GM21367 (cell line): Measurements from ENCODE around the gene PGP.

Source experiments
- ATAC-seq: cut with Tn5 transposase; IDR thresholded peaks from one replicate; pipeline ENCODE4 v1.9.1; 2021; ENCODE audit not compliant: unreplicated experiment

The PGP gene

GRCh38 chr16:2167068-2167638 lies 47.5 kb downstream of the PGP start:
- no peak for ATAC-seq

DNA sequence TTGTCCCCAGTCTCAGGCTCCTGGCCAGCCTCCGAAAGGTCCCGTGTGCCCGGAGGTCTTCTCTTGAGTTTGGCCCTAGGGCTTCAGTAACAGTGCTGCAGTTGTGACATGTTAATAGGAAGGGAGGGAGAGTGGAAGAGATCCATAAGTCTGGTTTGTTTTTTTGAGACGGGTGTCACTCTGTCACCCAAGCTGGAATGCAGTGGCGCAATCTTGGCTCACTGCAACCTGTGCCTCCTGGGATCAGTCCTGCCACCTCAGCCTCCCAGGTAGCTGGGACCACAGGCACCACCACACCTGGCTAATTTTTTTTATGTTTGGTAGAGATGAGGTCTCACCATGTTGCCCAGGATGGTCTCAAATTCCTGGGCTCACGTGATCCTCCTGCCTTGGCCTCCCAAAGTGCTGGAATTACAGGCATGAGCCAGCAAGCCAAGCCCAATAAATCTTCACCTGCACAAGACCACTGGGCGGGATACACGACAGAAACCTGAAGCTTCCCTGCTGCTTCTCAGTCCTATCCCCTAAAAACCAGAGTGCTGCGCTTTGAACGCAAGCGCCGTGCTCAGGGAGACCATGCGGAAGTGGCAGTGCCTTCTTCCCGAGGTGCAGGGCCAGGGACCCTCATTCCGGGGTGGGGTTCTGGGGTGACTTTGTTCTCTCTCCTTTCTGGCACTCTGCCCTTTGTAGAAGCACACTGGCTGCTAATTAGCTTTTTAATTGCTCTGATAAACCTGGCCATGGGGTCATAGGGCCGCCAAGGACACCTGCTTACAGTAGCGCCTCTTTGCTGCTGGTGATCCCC lies 48.2 kb downstream of the PGP start:
- no peak for ATAC-seq

DNA sequence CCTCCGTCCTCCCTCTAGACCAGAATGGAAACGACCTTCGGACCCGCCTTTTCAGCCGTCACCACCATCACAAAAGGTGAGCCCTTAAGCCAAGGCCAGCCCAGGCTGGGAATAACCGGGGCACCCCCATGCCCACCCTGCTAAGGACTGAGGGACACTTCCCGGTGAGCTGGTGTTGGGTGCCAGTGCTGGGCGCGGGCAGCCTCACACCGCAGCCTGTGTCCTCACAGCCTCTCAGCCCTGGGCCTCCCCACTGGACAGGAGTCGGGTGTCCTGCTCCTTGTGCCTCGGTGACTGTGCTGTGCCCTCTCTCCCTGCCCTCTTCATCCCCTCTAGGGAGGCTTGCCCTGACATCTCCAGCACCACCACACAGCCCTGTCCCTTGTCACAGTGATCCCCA lies 48.8 kb downstream of the PGP start:
- ATAC-seq = no peak

DNA sequence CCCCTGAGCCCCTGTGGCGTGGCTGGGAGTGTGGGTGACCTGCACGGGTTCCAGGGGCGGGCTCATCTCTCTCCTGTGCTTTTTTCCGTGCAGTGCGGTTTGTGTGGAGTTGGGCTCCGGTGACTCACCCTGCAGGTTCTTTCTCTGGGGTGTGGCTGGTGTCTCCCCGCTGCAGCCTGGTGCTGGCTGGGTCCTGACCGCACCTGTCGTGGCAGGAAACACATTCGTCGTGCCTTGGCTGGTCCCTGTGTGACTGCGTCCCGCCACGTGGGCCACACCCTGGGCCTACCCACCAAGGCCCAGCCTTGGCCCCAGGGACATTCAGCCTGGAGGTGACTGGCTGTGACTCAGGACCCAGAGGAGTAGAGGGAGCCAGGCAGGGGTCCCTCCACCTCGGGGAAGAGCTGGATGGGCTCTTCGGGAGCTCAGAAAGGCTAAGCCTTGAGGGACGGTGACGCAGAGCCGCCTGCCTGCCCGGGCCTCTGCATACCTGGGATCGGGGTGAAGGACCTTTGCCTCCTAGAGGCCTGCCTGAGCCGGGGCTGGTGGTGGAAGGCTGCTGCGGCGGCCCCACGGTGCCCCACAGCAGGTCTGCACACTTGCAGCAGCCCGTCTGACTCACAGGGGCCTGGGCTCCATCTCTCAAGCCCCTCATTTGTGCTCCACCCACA lies 51.3 kb downstream of the PGP start:
- no peak for ATAC-seq

GRCh38 chr16:2162676-2163118 lies 51.9 kb downstream of the PGP start:
- ATAC-seq = no peak

DNA sequence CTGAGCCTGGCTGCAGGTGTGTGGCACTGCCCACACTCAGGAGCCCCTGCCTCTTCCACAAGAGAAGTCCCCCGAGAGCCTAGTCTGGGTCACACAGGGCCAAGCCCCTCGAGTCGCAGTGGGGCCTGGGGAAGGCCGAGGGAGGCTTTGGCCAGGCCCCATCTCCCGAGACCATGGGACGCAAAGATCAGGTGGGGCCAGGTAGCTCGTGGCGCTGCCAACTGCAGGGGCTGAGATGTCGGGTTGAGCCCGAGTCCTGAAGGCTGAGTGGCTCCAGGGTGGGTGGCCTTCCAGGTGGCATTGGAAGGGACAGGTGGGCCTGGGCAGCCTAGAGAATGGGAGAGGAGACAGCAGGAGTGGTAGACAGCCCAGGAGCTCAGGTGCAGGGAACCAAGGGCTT lies 52.7 kb downstream of the PGP start:
- ATAC-seq = no peak
